Measurements from ENCODE around the gene HPS4. TPM values are rescaled to one million over a fixed set of nuclear protein-coding genes. Genes with fewer than 3 reads are reported as not detected.

HPS4 gene
- total and polyA plus RNA-seq, 11 donors: 6.2 to 15.0 (median 9.3) TPM

- H3K36me3 ChIP-seq: peaks cover 0 to 70% (median 60%) of the 10 kb centered on the region in 9 donors
- H3K4me1 ChIP-seq: peaks cover 3 to 22% (median 13%) of the 10 kb centered on the region in 12 donors
- whole genome bisulfite sequencing, 4 donors: 31 to 39% (median 33%) methylated on average over 3 of the region's 3 CpGs
- ATAC-seq (no peak), DNase-seq (no peak)
- no peak overlapping the region for H3K4me3 ChIP-seq
- no peaks in the 10 kb centered on the region for H3K9me3 ChIP-seq
- no peaks in the 10 kb centered on the region for H3K27me3 ChIP-seq
- no peak overlapping the region for H3K27ac ChIP-seq
- intact Hi-C loops (cut with DNase I): no loop called here
- TF ChIP-seq, protein P1, sequence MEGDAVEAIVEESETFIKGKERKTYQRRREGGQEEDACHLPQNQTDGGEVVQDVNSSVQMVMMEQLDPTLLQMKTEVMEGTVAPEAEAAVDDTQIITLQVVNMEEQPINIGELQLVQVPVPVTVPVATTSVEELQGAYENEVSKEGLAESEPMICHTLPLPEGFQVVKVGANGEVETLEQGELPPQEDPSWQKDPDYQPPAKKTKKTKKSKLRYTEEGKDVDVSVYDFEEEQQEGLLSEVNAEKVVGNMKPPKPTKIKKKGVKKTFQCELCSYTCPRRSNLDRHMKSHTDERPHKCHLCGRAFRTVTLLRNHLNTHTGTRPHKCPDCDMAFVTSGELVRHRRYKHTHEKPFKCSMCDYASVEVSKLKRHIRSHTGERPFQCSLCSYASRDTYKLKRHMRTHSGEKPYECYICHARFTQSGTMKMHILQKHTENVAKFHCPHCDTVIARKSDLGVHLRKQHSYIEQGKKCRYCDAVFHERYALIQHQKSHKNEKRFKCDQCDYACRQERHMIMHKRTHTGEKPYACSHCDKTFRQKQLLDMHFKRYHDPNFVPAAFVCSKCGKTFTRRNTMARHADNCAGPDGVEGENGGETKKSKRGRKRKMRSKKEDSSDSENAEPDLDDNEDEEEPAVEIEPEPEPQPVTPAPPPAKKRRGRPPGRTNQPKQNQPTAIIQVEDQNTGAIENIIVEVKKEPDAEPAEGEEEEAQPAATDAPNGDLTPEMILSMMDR (IDR thresholded peaks at IDR 0.05): no peak
- no peak for TF ChIP-seq POLR2A (IDR thresholded peaks at IDR 0.05)
Measured at GRCh38 chr22:26487996-26488395, 4.4 kb upstream of the HPS4 start.

DNA sequence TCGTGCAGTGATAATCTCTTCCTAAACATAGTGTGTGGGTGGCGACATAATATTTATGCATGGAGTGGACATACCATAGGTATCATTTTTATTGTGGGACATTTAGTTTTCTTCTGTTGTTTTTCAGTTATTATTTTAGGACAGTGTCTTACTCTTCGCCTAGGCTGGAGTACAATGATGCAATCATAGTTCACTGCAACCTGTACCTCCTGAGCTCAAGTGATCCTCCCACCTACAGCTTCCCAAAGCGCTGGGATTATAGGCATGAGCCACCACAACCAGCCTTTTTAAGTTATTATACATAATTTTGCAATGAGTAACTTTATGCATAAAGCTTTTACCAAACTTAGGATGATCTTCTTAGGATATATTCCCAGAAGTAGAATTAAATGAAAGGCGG, 2.8 kb upstream of the HPS4 start:
- peaks cover 0 to 59% (median 44%) of the 10 kb centered on the region in 9 donors for H3K36me3 ChIP-seq
- no peak for ATAC-seq
- H3K4me3 ChIP-seq: no peak overlapping the region
- no peak overlapping the region for H3K27ac ChIP-seq
- DNase-seq: no peak
- 84 to 89% (median 86%) methylated on average over 5 of the region's 5 CpGs for WGBS, 4 donors
- intact Hi-C loops (cut with DNase I): no loop called here
- no peaks in the 10 kb centered on the region for H3K27me3 ChIP-seq
- H3K9me3 ChIP-seq: no peaks in the 10 kb centered on the region
- H3K4me1 ChIP-seq: peaks cover 5 to 38% (median 28%) of the 10 kb centered on the region in 12 donors
- no peak for TF ChIP-seq POLR2A (IDR thresholded peaks at IDR 0.05)
- TF ChIP-seq, protein P1 (IDR thresholded peaks at IDR 0.05): no peak

GRCh38 chr22:26485806-26486390, 2.3 kb upstream of the HPS4 start:
- intact Hi-C loops (cut with DNase I): no loop called here
- no peaks in the 10 kb centered on the region for H3K27me3 ChIP-seq
- TF ChIP-seq, protein P1 (IDR thresholded peaks at IDR 0.05): no peak
- TF ChIP-seq POLR2A (IDR thresholded peaks at IDR 0.05): no peak
- H3K27ac ChIP-seq: no peak overlapping the region
- H3K4me3 ChIP-seq: no peak overlapping the region
- ATAC-seq (no peak), DNase-seq (no peak)
- WGBS, 4 donors: 58 to 81% (median 74%) methylated on average over 3 of the region's 3 CpGs
- H3K9me3 ChIP-seq: no peaks in the 10 kb centered on the region
- H3K4me1 ChIP-seq: peaks cover 5 to 43% (median 31%) of the 10 kb centered on the region in 12 donors
- peaks cover 0 to 55% (median 42%) of the 10 kb centered on the region in 9 donors for H3K36me3 ChIP-seq

GRCh38 chr22:26485013-26485412, 1.4 kb upstream of the HPS4 start:
- ATAC-seq: no peak
- Histone ChIP-seq H3K9me3 (no peaks in the 10 kb centered on the region), H3K27me3 (no peaks in the 10 kb centered on the region), H3K36me3 (peaks cover 0 to 50% (median 35%) of the 10 kb centered on the region in 9 donors), H3K27ac (peak overlapping the region in 3 of 12 donors; percentile 90 to 98 (median 96)), H3K4me1 (peaks cover 8 to 52% (median 39%) of the 10 kb centered on the region in 12 donors), H3K4me3 (peak overlapping the region in 4 of 12 donors; percentile 72 to 90 (median 82))
- 52 to 70% (median 55%) methylated on average over 7 of the region's 7 CpGs for WGBS, 4 donors
- no peak for TF ChIP-seq POLR2A (IDR thresholded peaks at IDR 0.05)
- TF ChIP-seq, protein P1 (IDR thresholded peaks at IDR 0.05): no peak
- intact Hi-C loops (cut with DNase I): no loop called here
- DNase-seq: no peak

All from heart left ventricle (tissue), 16 donors.